Upper lobe of left lung (tissue), 6 donors: ENCODE data around the gene CD1B. TPM values are rescaled to one million over a fixed set of nuclear protein-coding genes. Genes with fewer than 3 reads are reported as not detected.
"Not testable (repeated sequence)": the region's sequence is repeated elsewhere in the genome, so short reads cannot be mapped to it uniquely, and the experiment has no call there.

Experiments
- ATAC-seq, 2 donors: fragments of 200-7000 bp; cut with Tn5 transposase; one replicate each; pipeline ENCODE4 v1.9.1; 2022; ENCODE audit warnings: mild to moderate bottlenecking in 2 of 2, moderate library complexity in 2 of 2; ENCODE audit not compliant: low FRiP score in 2 of 2
- DNase-seq, 2 donors: peaks; one replicate each; pipeline ENCODE4 v3.0.0-alpha.2; 2019 to 2020
- H3K27ac ChIP-seq, 4 donors: fragments of 200-600 bp; sonication (generic); one replicate each; pipeline ENCODE4 v1.5.1; 2016 to 2019
- H3K27me3 ChIP-seq, 4 donors: fragments of 200-600 bp; sonication (generic); one replicate each; pipeline ENCODE4 v1.5.1; 2017 to 2019
- H3K36me3 ChIP-seq, 4 donors: fragments of 200-600 bp; sonication (generic); one replicate each; pipeline ENCODE4 v1.5.1; 2016 to 2019
- H3K4me1 ChIP-seq, 4 donors: fragments of 200-600 bp; sonication (generic); one replicate each; pipeline ENCODE4 v1.5.1; 2018 to 2019
- H3K4me3 ChIP-seq, 4 donors: fragments of 200-600 bp; sonication (generic); one replicate each; pipeline ENCODE4 v1.5.1; 2017 to 2019; ENCODE audit warnings: mild to moderate bottlenecking in 2 of 4, moderate library complexity in 1 of 4
- H3K9me3 ChIP-seq, 4 donors: fragments of 200-600 bp; sonication (generic); one replicate each; pipeline ENCODE4 v1.5.1; 2018 to 2019
- EP300 ChIP-seq, 4 donors: sonication (generic); formaldehyde crosslinking; IDR thresholded peaks; one replicate each; pipeline ENCODE4 v1.5.1; 2017; ENCODE audit warnings: antibody characterized with exemption in 4 of 4, control low read depth in 2 of 4
- POLR2A ChIP-seq, 4 donors: fragments of 450-650 bp; IDR thresholded peaks; one replicate each; pipeline ENCODE4 v1.5.1; 2016 to 2017; ENCODE audit warnings: antibody characterized with exemption in 4 of 4, mild to moderate bottlenecking in 2 of 4
- POLR2AphosphoS5 ChIP-seq, 2 donors: sonication (generic); formaldehyde crosslinking; IDR thresholded peaks; one replicate each; pipeline ENCODE4 v1.5.1; 2017; ENCODE audit warnings: antibody characterized with exemption in 2 of 2
- WGBS, 2 donors: methylation state at CpG; one replicate each; pipeline ENCODE4 v1.1.5; 2017 to 2018; 5-methylcytosine and 5-hydroxymethylcytosine counted together
- total RNA-seq, 6 donors: library from RNA; depleted of rRNA in 4 of 6; stranded (reverse); fragments of >200 nt in 4 of 6; gene quantifications; one replicate each; pipeline versions ENCODE4 v1.1.0 to v1.2.1, GENCODE V29; 2016 to 2021
- TF ChIP-seq, protein P1 (sequence below), 6 experiments: fragments of 450-650 bp in 4 of 6; fragments of 200-600 bp in 2 of 6; sonication (generic) in 2 of 6; IDR thresholded peaks; one replicate each; pipeline ENCODE4 v1.5.1; 2016 to 2019; ENCODE audit warnings: antibody characterized with exemption in 6 of 6
- donor health status: DM: no; HTN: no; CAD: no; lungs with moderate emphysema.
- donor health status: DM: no; HTN: yes; CAD: no; lungs with severe emphysema.

CD1B gene
- total RNA-seq, 6 donors from 2014 or later, result 0.17 to 0.26 TPM; not detected in 4

DNA sequence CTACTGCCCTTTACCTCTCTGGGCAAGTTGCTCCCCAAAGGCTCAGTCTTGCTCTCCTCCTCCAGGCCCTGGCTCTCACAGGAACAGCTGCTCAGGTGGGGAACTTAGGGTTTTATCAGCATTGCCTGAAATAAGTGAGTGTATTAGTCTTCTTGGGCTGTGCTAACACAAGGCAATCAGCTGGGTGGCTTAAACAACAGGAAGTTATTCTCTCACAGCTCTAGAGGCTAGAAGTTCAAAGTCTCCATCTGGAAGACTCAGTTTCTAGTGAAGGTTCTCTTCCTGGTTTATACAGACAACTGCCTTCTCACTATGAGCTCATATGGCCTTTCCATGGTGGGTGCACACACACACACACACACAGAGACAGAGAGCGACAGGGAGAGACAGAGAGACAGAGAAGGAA lies 44.4 kb downstream of the CD1B start:
- no peaks in the 10 kb centered on the region for H3K36me3 ChIP-seq
- no peaks in the 10 kb centered on the region for H3K27me3 ChIP-seq
- DNase-seq, result no peak
- no peaks in the 10 kb centered on the region for H3K9me3 ChIP-seq
- TF ChIP-seq, protein P1, sequence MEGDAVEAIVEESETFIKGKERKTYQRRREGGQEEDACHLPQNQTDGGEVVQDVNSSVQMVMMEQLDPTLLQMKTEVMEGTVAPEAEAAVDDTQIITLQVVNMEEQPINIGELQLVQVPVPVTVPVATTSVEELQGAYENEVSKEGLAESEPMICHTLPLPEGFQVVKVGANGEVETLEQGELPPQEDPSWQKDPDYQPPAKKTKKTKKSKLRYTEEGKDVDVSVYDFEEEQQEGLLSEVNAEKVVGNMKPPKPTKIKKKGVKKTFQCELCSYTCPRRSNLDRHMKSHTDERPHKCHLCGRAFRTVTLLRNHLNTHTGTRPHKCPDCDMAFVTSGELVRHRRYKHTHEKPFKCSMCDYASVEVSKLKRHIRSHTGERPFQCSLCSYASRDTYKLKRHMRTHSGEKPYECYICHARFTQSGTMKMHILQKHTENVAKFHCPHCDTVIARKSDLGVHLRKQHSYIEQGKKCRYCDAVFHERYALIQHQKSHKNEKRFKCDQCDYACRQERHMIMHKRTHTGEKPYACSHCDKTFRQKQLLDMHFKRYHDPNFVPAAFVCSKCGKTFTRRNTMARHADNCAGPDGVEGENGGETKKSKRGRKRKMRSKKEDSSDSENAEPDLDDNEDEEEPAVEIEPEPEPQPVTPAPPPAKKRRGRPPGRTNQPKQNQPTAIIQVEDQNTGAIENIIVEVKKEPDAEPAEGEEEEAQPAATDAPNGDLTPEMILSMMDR (IDR thresholded peaks at IDR 0.05), result no peak
- TF ChIP-seq POLR2A (IDR thresholded peaks at IDR 0.05) (no peak), POLR2AphosphoS5 (IDR thresholded peaks at IDR 0.05) (no peak), EP300 (IDR thresholded peaks at IDR 0.05) (no peak)
- no peak for ATAC-seq
- H3K4me1 ChIP-seq, result no peaks in the 10 kb centered on the region
- H3K4me3 ChIP-seq, result no peak overlapping the region
- WGBS, 2 donors, result 82 to 89% methylated on average over 1 of the region's 1 CpG
- peak overlapping the region in 1 of 4 donors; percentile 56 for H3K27ac ChIP-seq

DNA sequence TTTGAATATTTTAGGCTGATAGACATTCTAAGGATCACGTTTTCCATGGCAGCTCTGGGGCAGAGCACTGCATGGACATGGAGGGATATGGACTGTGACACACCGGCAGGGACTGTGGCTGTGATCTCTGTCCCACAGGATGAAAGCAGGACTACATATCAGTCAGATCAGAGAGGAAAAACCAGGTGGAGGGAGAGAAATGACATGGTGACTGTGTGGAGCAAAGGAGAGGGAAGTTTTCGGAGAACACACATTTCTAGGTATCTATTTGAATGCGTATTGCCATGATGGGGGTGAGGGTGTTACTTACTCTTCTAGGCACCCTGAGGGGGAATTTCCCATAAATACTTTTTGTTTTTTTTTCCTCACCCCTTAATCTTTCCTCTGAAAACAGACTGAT lies 44.8 kb downstream of the CD1B start:
- no peak for ATAC-seq
- no peak for DNase-seq
- Histone ChIP-seq H3K4me1 (no peaks in the 10 kb centered on the region), H3K36me3 (no peaks in the 10 kb centered on the region), H3K27me3 (no peaks in the 10 kb centered on the region), H3K4me3 (no peak overlapping the region), H3K27ac (peak overlapping the region in 1 of 4 donors; percentile 56), H3K9me3 (no peaks in the 10 kb centered on the region)
- 79 to 80% methylated on average over 4 of the region's 4 CpGs for WGBS, 2 donors
- TF ChIP-seq, protein P1 (IDR thresholded peaks at IDR 0.05), result no peak

DNA sequence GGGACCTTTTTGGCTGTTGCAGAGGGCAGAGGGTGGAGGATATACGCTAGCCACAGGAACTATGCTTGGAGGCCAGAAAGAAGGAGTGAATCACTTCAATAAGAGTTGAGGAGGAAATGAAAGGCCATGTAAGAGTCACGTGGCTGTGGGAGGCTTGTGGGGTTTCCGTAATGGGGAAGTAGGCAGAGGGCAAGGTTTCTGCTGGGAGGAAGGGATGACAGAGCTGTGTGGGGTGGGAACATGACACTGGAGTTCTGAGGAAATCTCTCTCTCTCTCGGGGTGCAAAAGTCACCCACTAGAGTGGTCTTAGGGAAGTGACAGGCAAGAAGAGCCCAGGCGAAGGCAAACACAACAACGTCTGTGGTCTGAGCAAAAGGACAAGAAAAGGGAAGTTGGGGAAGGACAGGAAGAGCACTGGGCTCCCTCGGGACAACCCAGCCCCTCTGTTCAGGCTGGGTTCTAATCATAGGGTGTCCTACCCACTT lies 45.5 kb downstream of the CD1B start:
- no peak overlapping the region for H3K4me3 ChIP-seq
- ATAC-seq (peak; percentile 87 to 91), DNase-seq (peak in 1 of 2 donors; percentile 75)
- peak overlapping the region in 1 of 4 donors; percentile 56 for H3K27ac ChIP-seq
- 21 to 35% methylated on average over 7 of the region's 7 CpGs for WGBS, 2 donors
- TF ChIP-seq, protein P1 (IDR thresholded peaks at IDR 0.05), result no peak
- TF ChIP-seq POLR2AphosphoS5 (IDR thresholded peaks at IDR 0.05), result peak; percentile 21
- no peak for TF ChIP-seq EP300 (IDR thresholded peaks at IDR 0.05)
- TF ChIP-seq POLR2A (IDR thresholded peaks at IDR 0.05), result no peak
- H3K36me3 ChIP-seq, result no peaks in the 10 kb centered on the region
- no peaks in the 10 kb centered on the region for H3K27me3 ChIP-seq
- H3K9me3 ChIP-seq, result peaks cover 0 to 4% (median 0%) of the 10 kb centered on the region in 4 donors
- H3K4me1 ChIP-seq, result no peaks in the 10 kb centered on the region

DNA sequence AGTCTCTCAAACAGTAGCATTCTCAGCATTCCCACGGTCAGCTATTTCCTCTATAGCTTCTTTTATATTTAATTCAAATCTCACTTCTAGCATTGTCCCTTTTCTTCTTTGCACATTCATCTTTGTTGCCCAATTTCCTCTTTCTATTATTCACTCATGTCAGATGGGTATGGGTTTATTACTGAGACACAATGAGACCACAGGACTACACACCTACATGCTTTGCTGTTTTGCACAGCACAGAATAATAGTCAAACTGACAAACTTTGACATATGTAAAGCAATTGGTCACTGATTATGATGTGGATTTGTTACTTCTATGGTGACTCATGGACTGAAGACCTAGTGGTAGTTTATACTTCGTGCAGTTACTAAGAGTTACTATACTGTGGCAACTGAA lies 47.4 kb downstream of the CD1B start:
- Histone ChIP-seq H3K27me3 (no peaks in the 10 kb centered on the region), H3K36me3 (no peaks in the 10 kb centered on the region), H3K27ac (no peak overlapping the region), H3K4me3 (no peak overlapping the region), H3K4me1 (no peaks in the 10 kb centered on the region), H3K9me3 (peaks cover 0 to 7% (median 2%) of the 10 kb centered on the region in 4 donors)
- peak in 1 of 2 donors; percentile 30 for ATAC-seq
- TF ChIP-seq, protein P1 (IDR thresholded peaks at IDR 0.05), result no peak
- TF ChIP-seq EP300 (IDR thresholded peaks at IDR 0.05) (no peak), POLR2AphosphoS5 (IDR thresholded peaks at IDR 0.05) (no peak), POLR2A (IDR thresholded peaks at IDR 0.05) (no peak)
- WGBS, 2 donors, result 33 to 38% methylated on average over 2 of the region's 2 CpGs
- DNase-seq, result no peak

DNA sequence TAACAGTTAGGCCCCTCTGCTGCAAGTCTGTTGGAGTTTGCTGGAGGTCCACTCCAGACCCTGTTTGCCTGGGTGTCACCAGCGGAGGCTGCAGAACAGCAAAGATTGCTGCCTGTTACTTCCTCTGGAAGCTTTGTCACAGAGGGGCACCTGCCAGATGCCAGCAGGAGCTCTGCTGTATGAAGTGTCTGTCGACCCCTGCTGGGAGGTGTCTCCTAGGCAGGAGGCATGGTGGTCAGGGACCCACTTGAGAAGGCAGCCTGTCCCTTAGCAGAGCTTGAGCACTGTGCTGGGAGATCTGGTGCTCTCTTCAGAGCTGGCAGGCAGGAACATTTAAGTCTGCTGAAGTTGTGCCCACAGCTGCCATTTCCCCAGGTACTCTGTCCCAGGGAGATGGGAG lies 48.9 kb downstream of the CD1B start:
- not testable (repeated sequence) for H3K4me1 ChIP-seq
- WGBS, 2 donors, result 92 to 100% methylated on average over 2 of the region's 2 CpGs

More for the DNA sequence above, 48.9 kb downstream of the CD1B start:
- H3K9me3 ChIP-seq, DNase-seq, H3K27ac ChIP-seq, H3K4me3 ChIP-seq, H3K36me3 ChIP-seq, ATAC-seq, H3K27me3 ChIP-seq: not testable (repeated sequence)

Other genes starting within 250 kb of the CD1B start
- gene CD1D, start 150.6 kb downstream of the CD1B start, total RNA-seq, result 1 to 10 TPM; 1.0 to 5.2 (median 4.0) TPM
- gene CD1A, start 77.1 kb downstream of the CD1B start, total RNA-seq, result under 1 TPM in 2 of 6 donors, not detected in 4; 0.51 to 0.72 TPM
- 1 to 10 TPM in 2 of 6 donors, under 1 TPM in 1, not detected in 3; 0.46 to 6.8 (median 3.3) TPM for gene CD1C, start 41.6 kb downstream of the CD1B start, total RNA-seq
- 1 to 10 TPM in 2 of 6 donors, not detected in 4; 2.1 to 4.0 TPM for gene CD1E, start 22.4 kb upstream of the CD1B start, total RNA-seq
- not detected for gene OR10T2, start 67.9 kb upstream of the CD1B start, total RNA-seq
- gene OR10K2, start 94.7 kb upstream of the CD1B start, total RNA-seq, result not detected
- gene OR10K1, start 130.3 kb upstream of the CD1B start, total RNA-seq, result not detected
- not detected for gene OR10R2, start 140.7 kb upstream of the CD1B start, total RNA-seq
- not detected for gene OR6Y1, start 222.9 kb upstream of the CD1B start, total RNA-seq
- gene OR6P1, start 239.0 kb upstream of the CD1B start, total RNA-seq, result not detected
- not detected for gene OR10X1, start 248.4 kb upstream of the CD1B start, total RNA-seq